ENCODE results near the gene PPP2R5C. TPM values are rescaled to one million over a fixed set of nuclear protein-coding genes. Genes with fewer than 3 reads are reported as not detected.
A peak's percentile ranks its signal among the peaks of the same experiment; 100 is the strongest.

The PPP2R5C gene
- total RNA-seq, 4 donors from 2014 or later, result 63.3 to 113 (median 75.9) TPM

- DNase-seq (ENCODE audit: low spot score in 2 of 2), result no peak
- no peaks in the 10 kb centered on the region for H3K27me3 ChIP-seq
- no peaks in the 10 kb centered on the region for H3K9me3 ChIP-seq
- TF ChIP-seq POLR2A (IDR thresholded peaks at IDR 0.05) (no peak), CTCF (IDR thresholded peaks at IDR 0.05) (no peak), EP300 (IDR thresholded peaks at IDR 0.05) (no peak)
- H3K36me3 ChIP-seq, result peaks cover 0 to 2% (median 0%) of the 10 kb centered on the region in 3 donors
- H3K27ac ChIP-seq, result peak overlapping the region in 2 of 4 donors; percentile 17 to 100
- H3K4me3 ChIP-seq, result no peak overlapping the region
- peaks cover 0 to 68% (median 24%) of the 10 kb centered on the region in 4 donors for H3K4me1 ChIP-seq
- 89 to 93% methylated on average over 1 of the region's 1 CpG for WGBS, 2 donors
Measured at GRCh38 chr14:101813833-101814232, 52.3 kb downstream of the PPP2R5C start.

- Histone ChIP-seq H3K4me1 (peaks cover 0 to 65% (median 27%) of the 10 kb centered on the region in 4 donors), H3K27me3 (no peaks in the 10 kb centered on the region), H3K9me3 (no peaks in the 10 kb centered on the region), H3K27ac (peak overlapping the region in 2 of 4 donors; percentile 9 to 31), H3K36me3 (peaks cover 0 to 13% (median 0%) of the 10 kb centered on the region in 3 donors), H3K4me3 (no peak overlapping the region)
- DNase-seq (ENCODE audit: low spot score in 2 of 2), result no peak
- 57 to 80% methylated on average over 5 of the region's 5 CpGs for WGBS, 2 donors
- TF ChIP-seq CTCF (IDR thresholded peaks at IDR 0.05) (no peak), POLR2A (IDR thresholded peaks at IDR 0.05) (no peak), EP300 (IDR thresholded peaks at IDR 0.05) (no peak)
Measured at GRCh38 chr14:101814934-101815333, 53.4 kb downstream of the PPP2R5C start.

GRCh38 chr14:101815994-101816393 is 54.5 kb downstream of the PPP2R5C start:
- no peak overlapping the region for H3K4me3 ChIP-seq
- 85 to 87% methylated on average over 10 of the region's 10 CpGs for WGBS, 2 donors
- DNase-seq (ENCODE audit: low spot score in 2 of 2), result no peak
- H3K27me3 ChIP-seq, result no peaks in the 10 kb centered on the region
- H3K36me3 ChIP-seq, result peaks cover 0 to 14% (median 0%) of the 10 kb centered on the region in 3 donors
- TF ChIP-seq CTCF (IDR thresholded peaks at IDR 0.05) (no peak), POLR2A (IDR thresholded peaks at IDR 0.05) (no peak), EP300 (IDR thresholded peaks at IDR 0.05) (no peak)
- no peaks in the 10 kb centered on the region for H3K9me3 ChIP-seq
- peak overlapping the region in 1 of 4 donors; percentile 1 for H3K27ac ChIP-seq
- peaks cover 0 to 61% (median 26%) of the 10 kb centered on the region in 4 donors for H3K4me1 ChIP-seq

- DNase-seq (ENCODE audit: low spot score in 2 of 2), result no peak
- Histone ChIP-seq H3K4me3 (no peak overlapping the region), H3K27ac (peak overlapping the region in 2 of 4 donors; percentile 12 to 92), H3K9me3 (no peaks in the 10 kb centered on the region), H3K36me3 (peaks cover 0 to 14% (median 0%) of the 10 kb centered on the region in 3 donors), H3K27me3 (no peaks in the 10 kb centered on the region), H3K4me1 (peaks cover 0 to 57% (median 15%) of the 10 kb centered on the region in 4 donors)
- TF ChIP-seq CTCF (IDR thresholded peaks at IDR 0.05) (no peak), EP300 (IDR thresholded peaks at IDR 0.05) (no peak), POLR2A (IDR thresholded peaks at IDR 0.05) (no peak)
- 69 to 74% methylated on average over 11 of the region's 11 CpGs for WGBS, 2 donors
Measured at GRCh38 chr14:101817501-101818001, 56.0 kb downstream of the PPP2R5C start.

- no peaks in the 10 kb centered on the region for H3K9me3 ChIP-seq
- no peak for DNase-seq (ENCODE audit: low spot score in 2 of 2)
- 91 to 92% methylated on average over 16 of the region's 16 CpGs for WGBS, 2 donors
- H3K27me3 ChIP-seq, result no peaks in the 10 kb centered on the region
- H3K4me3 ChIP-seq, result no peak overlapping the region
- H3K36me3 ChIP-seq, result peaks cover 0 to 14% (median 0%) of the 10 kb centered on the region in 3 donors
- peaks cover 0 to 58% (median 12%) of the 10 kb centered on the region in 4 donors for H3K4me1 ChIP-seq
- peak overlapping the region in 1 of 4 donors; percentile 92 for H3K27ac ChIP-seq
- TF ChIP-seq EP300 (IDR thresholded peaks at IDR 0.05), result no peak
- no peak for TF ChIP-seq CTCF (IDR thresholded peaks at IDR 0.05)
- no peak for TF ChIP-seq POLR2A (IDR thresholded peaks at IDR 0.05)
Measured at GRCh38 chr14:101819251-101819990, 57.9 kb downstream of the PPP2R5C start.

All from tibial nerve (tissue), 4 donors.